ENCODE data around the gene AAR2.

DNA sequence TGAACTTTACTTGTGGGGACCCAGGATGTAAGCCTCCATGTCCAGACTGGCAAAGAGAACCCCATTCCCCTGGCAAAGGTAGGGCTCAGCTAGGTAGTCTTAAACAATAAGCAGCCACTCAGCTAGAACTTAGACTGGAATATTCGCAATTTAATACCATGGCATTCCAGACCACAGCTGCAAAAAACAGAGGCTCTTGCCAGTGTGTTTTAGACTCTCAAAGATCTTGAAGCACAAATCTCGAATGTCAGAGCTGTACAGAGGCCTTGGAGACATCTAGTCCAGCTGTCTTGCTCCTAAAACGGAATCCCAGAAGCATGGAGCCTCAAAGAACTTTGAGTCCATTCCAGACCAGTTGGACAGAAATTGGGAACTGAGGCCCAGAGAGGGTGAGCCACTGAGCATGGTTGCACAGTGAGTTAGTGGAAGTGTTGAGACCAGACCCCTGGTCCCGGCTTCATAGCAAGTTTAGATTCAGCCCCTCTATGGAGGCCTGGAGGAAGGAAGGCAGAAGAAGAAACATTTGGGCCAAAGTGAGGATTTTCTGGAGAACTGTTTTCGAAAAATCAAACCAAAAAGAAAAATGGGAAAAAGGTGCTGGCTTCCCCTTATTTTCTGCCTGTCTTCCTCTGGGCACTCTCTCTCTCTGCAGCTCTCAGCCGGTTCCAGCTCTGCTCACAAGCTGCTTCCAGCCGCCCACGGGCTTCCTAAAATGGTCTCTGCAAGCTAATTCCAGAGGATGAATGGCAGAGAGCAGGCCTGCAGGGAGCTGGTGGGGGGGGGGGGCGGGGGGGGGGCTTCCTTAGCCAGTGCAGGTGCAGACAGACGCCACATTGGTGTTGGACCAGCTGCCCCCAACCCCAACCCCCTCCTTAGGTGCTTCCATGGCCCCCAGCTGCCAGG is 32.4 kb downstream of the AAR2 start:
- no peak for TF ChIP-seq POLR2A (IDR thresholded peaks at IDR 0.05; ENCODE audit: low read depth, low read length)
- TF ChIP-seq POLR2AphosphoS5 (IDR thresholded peaks at IDR 0.05; ENCODE audit: low read depth, low read length), result no peak

Data from GM12892 (cell line).